NCI-H2107 (cell line): Measurements from ENCODE around the gene CCDC138.

Source experiments
- DNase-seq: peaks from one replicate; lab custom pipeline; 2025; lab: John Stamatoyannopoulos, UW

The CCDC138 gene

GRCh38 chr2:108896741-108897140 lies 110.2 kb downstream of the CCDC138 start:
- DNase-seq = no peak

- no peak for DNase-seq
Observed at GRCh38 chr2:108898315-108899082, 111.9 kb downstream of the CCDC138 start.

- no peak for DNase-seq
Observed at GRCh38 chr2:108904680-108905079, 118.1 kb downstream of the CCDC138 start.

- no peak for DNase-seq
Observed at GRCh38 chr2:108905176-108905575, 118.6 kb downstream of the CCDC138 start.

GRCh38 chr2:108905906-108906305 lies 119.3 kb downstream of the CCDC138 start:
- no peak for DNase-seq

DNA sequence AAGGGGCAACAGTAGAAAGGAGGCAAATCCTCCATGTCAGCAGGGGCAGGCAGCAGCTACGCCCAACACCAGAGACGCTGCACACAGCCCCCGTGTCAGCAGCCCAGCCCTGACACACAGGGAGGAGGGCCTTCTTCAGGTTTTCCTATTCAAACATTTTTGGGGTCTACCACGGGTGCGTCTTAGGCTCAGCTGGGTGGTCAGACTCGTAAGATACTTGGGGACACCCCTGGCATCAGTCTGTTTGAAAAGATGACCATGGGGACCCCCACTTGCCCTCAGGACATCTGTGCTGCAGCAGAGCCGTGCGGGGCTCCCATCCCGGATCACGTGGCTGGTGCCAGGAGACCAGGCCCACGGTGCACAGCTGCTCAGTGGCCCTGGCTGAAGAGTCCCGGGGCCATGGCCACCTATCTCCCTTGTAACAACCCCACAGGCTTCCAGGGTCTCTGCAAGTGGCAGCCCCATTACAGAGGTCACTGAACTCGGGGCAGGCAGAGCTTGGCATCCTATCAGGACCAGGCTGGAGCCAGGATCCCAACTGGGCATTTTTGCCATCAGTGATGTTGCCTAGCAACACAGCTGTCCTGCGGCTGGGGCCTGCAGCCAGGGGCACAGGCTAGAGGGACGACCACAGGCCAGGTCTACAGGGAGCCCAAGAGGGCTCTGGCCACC lies 120.0 kb downstream of the CCDC138 start:
- DNase-seq = no peak

DNA sequence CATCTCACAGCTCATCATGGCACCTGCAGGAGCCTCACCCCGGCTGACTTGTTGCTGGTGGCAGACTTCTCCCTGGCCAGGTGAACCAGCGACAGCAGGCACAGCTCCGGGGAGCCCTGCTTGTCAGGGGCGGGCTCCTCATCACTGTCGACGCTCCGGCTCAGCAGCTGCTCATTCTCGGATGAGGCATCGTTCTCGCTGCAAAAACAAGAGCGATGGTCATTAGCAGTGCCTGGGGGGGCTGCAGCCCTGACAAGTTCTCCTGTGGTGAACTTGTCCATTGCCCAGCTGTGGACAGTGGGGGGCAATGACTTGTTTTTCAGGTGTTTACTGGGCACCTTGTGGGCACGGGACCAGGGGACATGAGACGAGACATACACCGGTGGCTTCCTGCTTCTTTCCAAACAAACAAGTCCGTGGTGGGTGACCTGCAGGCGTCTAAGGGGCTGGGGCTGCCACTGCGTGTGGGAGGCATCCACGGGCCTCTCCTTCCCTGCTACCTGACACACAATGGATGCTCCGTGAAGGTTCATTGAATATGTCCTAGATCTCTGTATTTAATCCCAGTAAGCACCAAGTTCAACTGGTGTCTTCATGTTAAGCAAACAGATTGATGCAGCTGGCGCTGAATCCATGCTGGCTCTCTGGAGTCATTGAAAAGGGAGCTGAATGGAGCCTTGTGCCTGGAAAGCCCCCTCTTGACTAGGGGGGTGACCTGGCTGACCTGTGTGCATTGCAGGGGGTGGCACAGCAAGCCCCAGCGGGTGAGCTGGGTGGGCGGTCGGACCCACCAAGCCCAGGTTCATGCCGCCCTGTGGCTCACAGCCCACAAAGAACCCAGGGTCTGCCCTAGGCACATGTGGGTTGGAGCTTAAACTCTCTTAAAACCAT lies 121.5 kb downstream of the CCDC138 start:
- no peak for DNase-seq

DNA sequence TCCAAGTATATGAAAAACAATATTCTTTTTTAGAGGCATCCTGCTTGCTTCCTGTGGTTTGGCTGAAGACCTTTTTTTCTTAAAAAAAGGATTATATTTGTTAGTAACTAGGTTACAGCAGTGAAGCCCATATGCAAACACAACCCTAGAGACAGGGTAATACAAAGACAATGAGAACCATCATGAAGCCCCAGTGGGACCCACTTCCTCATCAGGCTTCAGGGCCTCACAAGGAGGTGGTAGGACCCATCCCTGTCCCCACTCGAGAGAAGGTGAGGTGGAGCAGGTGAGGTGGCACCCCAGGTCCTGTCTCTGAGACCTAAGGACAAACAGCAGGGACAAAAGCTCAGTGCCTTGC lies 122.1 kb downstream of the CCDC138 start:
- DNase-seq = no peak

- DNase-seq = no peak
Observed at GRCh38 chr2:108909275-108909823, 122.8 kb downstream of the CCDC138 start.

- DNase-seq = no peak
Observed at GRCh38 chr2:108910011-108910431, 123.5 kb downstream of the CCDC138 start.

DNA sequence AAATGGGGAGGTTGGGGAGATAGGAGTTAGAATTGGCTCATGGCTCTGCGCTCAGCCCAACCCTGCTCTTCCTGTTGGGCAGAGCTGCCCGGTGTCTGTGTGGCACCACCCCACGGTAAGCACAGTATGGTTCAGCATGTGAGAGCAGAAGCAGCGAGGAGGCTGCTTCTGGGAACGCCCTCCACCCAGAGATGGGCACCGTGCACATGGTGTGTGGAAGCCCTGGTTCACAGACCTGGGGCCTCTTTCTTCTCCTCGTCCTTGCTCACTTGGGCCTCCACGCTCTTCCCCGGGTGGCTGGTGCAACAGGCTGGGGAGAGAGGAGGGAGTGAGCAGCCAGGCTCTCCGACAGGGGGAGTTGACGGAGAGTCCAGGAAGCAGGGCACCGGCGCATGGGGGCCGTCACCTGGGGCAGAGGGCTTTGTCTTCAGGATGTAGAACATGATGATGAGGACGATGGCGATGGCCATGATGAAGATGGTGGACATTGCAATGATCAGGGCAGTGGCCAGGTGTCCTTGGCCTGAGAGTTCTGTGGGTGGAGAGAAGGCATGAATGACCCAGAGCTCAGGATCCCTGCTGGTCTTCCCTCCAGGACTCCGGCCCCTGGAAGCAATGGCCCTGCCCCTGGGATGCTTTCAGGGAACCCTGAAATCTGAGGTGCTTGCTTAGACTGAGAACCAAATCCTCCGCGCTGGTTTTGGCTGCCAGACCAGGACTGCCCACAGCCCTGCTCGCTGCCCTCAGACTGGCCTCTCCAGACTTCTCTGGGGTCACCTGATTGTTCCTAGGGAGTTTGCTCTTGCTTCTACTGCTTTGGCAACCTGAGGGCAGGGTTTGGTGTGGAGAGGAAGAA lies 124.2 kb downstream of the CCDC138 start:
- DNase-seq = no peak

DNA sequence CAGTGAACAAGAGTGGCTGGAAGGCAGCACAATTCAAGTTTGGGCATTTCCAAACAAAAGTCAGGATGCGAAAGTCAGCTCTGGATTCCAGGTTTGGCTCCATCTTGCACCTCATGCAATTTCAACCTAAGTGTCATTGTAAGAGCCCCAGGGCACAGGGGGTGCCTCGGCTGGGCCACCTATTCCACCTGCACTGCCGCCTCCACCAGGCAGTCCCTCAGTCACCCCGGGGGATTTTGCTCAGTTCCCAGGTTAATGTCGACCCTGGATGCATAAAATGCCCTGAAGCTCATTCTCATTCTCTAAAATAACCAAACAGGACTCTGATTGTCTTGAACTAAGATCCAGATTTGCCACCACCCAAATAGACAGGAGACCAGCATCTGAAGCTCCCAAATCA lies 124.8 kb downstream of the CCDC138 start:
- DNase-seq = no peak

- no peak for DNase-seq
Observed at GRCh38 chr2:108911807-108912628, 125.4 kb downstream of the CCDC138 start.

DNA sequence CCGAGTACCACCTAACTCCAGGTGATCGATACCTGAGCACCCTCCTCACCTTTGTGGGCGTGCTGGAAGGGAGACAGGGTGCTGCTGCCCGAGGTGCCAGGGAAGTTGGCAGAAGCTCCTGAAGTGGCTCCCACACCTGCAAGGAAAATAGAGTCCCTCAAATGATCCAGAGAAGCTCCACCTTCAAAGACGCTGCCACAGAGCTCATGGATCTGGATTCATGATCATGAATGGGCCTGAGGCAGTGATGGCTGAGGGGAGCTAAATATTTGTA lies 126.0 kb downstream of the CCDC138 start:
- no peak for DNase-seq

DNA sequence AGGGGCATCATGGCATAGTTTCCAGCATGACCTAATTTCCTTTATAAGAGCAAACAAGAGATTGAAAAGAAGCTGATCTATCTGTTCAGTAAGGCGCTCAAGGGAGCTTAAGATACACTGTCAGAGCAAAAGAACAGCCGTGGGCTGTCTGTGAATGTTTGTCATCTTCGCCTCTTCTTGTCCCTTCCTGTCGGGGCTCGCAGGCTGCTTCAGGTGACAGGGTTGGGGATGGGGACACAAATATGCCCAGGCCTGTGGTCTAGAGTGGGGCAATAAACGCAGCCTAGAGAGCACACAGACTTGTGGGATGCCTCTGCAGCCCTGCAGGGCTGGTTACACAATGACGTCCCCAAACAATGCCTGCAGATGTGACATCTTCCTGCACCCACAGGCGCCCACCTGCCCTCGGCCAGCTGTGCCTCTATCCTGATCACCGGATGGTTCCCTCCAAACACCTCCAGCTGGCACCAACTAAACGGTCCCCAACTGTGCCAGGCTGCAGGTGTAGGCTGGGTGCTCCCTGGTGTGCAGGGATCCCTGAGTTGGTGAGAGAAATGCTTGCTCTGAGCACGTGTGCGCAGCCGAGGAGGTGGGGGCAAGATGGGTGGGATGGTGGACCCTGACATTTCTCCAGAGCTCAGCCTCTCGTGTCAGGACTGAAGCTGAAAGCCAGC lies 129.7 kb downstream of the CCDC138 start:
- no peak for DNase-seq

GRCh38 chr2:108916796-108917421 lies 130.3 kb downstream of the CCDC138 start:
- DNase-seq = no peak

DNA sequence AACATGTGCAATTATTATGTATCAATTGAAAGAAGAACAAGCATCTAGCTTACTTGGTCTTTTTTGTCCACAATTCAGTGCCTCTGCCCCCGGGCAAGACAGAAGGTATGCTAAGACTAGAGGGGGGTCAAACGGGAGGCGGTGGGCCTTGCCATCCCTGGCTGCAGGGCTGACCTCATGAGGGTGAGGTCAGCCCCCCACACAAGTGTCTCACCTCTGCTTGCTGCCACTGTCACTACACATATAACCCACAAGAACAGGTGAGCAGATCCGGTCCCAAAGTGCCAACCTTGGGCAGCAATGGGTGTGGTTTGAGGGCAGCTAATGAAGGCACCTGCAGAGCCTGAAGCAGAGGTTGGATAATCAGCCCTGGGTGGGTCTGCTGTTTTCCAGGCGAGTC lies 131.0 kb downstream of the CCDC138 start:
- DNase-seq = no peak

- no peak for DNase-seq
Observed at GRCh38 chr2:108918156-108918874, 131.7 kb downstream of the CCDC138 start.

DNA sequence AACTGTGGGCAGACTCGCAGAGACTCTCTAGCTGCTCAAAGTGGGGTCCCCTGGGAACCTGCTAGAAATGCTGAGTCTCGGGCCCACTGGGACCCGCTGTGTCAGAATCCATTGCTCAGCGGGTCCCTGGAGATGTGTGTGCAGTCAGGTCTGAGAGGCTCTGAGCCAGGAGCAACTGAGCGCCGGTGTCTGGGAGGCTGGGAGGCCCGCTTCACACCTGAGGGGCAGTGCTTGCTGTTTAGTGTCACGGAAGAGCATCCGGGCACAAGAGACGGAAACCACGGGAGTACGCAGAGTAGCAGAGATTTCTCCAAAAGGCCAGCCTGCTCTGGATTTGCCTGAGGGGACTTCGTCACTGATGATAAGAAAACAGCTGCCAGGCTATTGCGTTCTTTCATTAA lies 132.4 kb downstream of the CCDC138 start:
- no peak for DNase-seq
